ENCODE measurements around the gene SGMS2. TPM values are rescaled to one million over a fixed set of nuclear protein-coding genes. Genes with fewer than 3 reads are reported as not detected.

The SGMS2 gene
- total and polyA plus RNA-seq, 2 of the 13 experiments (the other 11 are each of a cell fraction or from before 2014, with no cell fraction given) = 1.2 to 1.7 TPM

GRCh38 chr4:107801766-107802211, 22.9 kb upstream of the SGMS2 start:
- H3K79me2 ChIP-seq (ENCODE audit: insufficient read depth, low read length) = no peaks in the 10 kb centered on the region
- no peaks in the 10 kb centered on the region for H3K36me3 ChIP-seq (replicated peaks in 1 of 2; ENCODE audit: control insufficient read depth in 1 of 2, insufficient read depth in 2 of 2, low read length in 2 of 2)
- no peak overlapping the region for H3K4me3 ChIP-seq (replicated peaks in 1 of 3; ENCODE audit: insufficient read depth in 1 of 3, low read depth in 2 of 3, low read length in 3 of 3)
- H2AFZ ChIP-seq (ENCODE audit: low read length) = no peak overlapping the region
- no peak overlapping the region for H3K27ac ChIP-seq (ENCODE audit: extremely low read length, insufficient read depth, low read length)
- H3K9me3 ChIP-seq (ENCODE audit: low read length) = no peaks in the 10 kb centered on the region
- ChIA-PET CTCF (ENCODE audit: low intra/inter-chr PET ratio, low total read pairs) (no interaction called here), POLR2A (no interaction called here)
- no peak for ATAC-seq
- no peak overlapping the region for H3K9ac ChIP-seq (ENCODE audit: insufficient read depth, low read depth, low read length)
- no peaks in the 10 kb centered on the region for H3K4me1 ChIP-seq (ENCODE audit: insufficient read depth, low read length)
- no peak for FAIRE-seq
- DNase-seq (ENCODE audit: low spot score) = no peak
- no peaks in the 10 kb centered on the region for H3K27me3 ChIP-seq (ENCODE audit: control insufficient read depth in 1 of 2, insufficient read depth in 2 of 2, low read length in 2 of 2)
- H4K20me1 ChIP-seq (ENCODE audit: insufficient read depth, low read length) = no peaks in the 10 kb centered on the region
- whole genome bisulfite sequencing (ENCODE audit: low lambda C conversion rate) = 0% methylated on average over 1 of the region's 1 CpG
- in situ Hi-C loops (cut with HindIII; ENCODE audit: extremely low pct_ligation_motif_present, low pct_unique_long_range_greater_than_20kb) = no loop called here
- intact Hi-C loops (cut with micrococcal nuclease; ENCODE audit: unreplicated experiment) = no loop called here
- BruUV-seq (replicated peaks) = no TSS peak
- H3K4me2 ChIP-seq (ENCODE audit: low read depth, low read length) = no peak overlapping the region
- TF ChIP-seq ZNF740 (CRISPR knock-in tag; IDR thresholded peaks at IDR 0.05) (no peak), RBAK (CRISPR knock-in tag; IDR thresholded peaks at IDR 0.05) (no peak), ATF5 (CRISPR knock-in tag; IDR thresholded peaks at IDR 0.05; ENCODE audit: low read depth) (no peak), PCBP2 (optimal IDR thresholded peaks at IDR 0.05; ENCODE audit: low read depth, low read length, poor library complexity, severe bottlenecking) (no peak), POGZ (CRISPR knock-in tag; IDR thresholded peaks at IDR 0.05) (no peak), SNAPC4 (CRISPR knock-in tag; IDR thresholded peaks at IDR 0.05) (no peak), ZNF10 (CRISPR knock-in tag; IDR thresholded peaks at IDR 0.05; ENCODE audit: borderline replicate concordance, low read depth) (no peak), GTF2F1 (IDR thresholded peaks at IDR 0.05; ENCODE audit: low read length) (no peak), ZNF414 (CRISPR knock-in tag; IDR thresholded peaks at IDR 0.05) (no peak), PRDM10 (CRISPR knock-in tag; IDR thresholded peaks at IDR 0.05; ENCODE audit: low read depth) (no peak), ZSCAN21 (CRISPR knock-in tag; IDR thresholded peaks at IDR 0.05; ENCODE audit: borderline replicate concordance) (no peak), GPN1 (CRISPR knock-in tag; IDR thresholded peaks at IDR 0.05; ENCODE audit: borderline replicate concordance) (no peak), SP140L (CRISPR knock-in tag; IDR thresholded peaks at IDR 0.05; ENCODE audit: borderline replicate concordance) (no peak), ZSCAN12 (CRISPR knock-in tag; IDR thresholded peaks at IDR 0.05) (no peak), RFX5 (IDR thresholded peaks at IDR 0.05; ENCODE audit: low read depth, low read length) (no peak)
